Keratinocyte (primary cell): ENCODE measurements around the gene CD74.

Experiments
- CTCF ChIP-seq, 3 experiments: IDR thresholded peaks in 1 of 3; conservative IDR thresholded peaks in 1 of 3; optimal IDR thresholded peaks in 1 of 3; 2 replicates in 2 of 3; 3 replicates in 1 of 3; pipeline versions ENCODE3 to v1.5.1; 2011; ENCODE audit warnings: low read length in 3 of 3, mild to moderate bottlenecking in 3 of 3, moderate library complexity in 2 of 3, control low read depth in 1 of 3, inconsistent platforms in 1 of 3; ENCODE audit not compliant: insufficient read depth in 2 of 3; ENCODE audit errors: extremely low read depth in 1 of 3
- EZH2 ChIP-seq: IDR thresholded peaks from one replicate; pipeline ENCODE4 v1.6.1; 2012; ENCODE audit warnings: inconsistent platforms, mild to moderate bottlenecking, low read length, moderate library complexity

GRCh38 chr5:150376799-150377771, 35.6 kb downstream of the CD74 start:
- TF ChIP-seq CTCF (optimal IDR thresholded peaks at IDR 0.05 in 1 of 3, IDR thresholded peaks at IDR 0.05 in 1 of 3, conservative IDR thresholded peaks at IDR 0.05 in 1 of 3; ENCODE audit: extremely low read depth in 1 of 3, insufficient read depth in 2 of 3, low read length in 3 of 3), result no peak
- no peak for TF ChIP-seq EZH2
